Gastroesophageal sphincter (tissue), 4 donors: ENCODE data around the gene STXBP6. TPM values are rescaled to one million over a fixed set of nuclear protein-coding genes. Genes with fewer than 3 reads are reported as not detected.

ENCODE experiments used
- ATAC-seq: fragments of 150-250 bp; one replicate; pipeline ENCODE4 v1.9.1; 2016; ENCODE audit warnings: mild to moderate bottlenecking, moderate library complexity
- H3K27ac ChIP-seq, 4 donors: fragments of 200-600 bp; sonication (generic) in 3 of 4; 1 replicate in 3 of 4; 2 replicates in 1 of 4; pipeline ENCODE4 v1.5.1; 2016 to 2019
- H3K27me3 ChIP-seq: fragments of 200-600 bp; sonication (generic); one replicate; pipeline ENCODE4 v1.5.1; 2019
- H3K36me3 ChIP-seq, 2 donors: fragments of 200-600 bp; sonication (generic); one replicate each; pipeline ENCODE4 v1.5.1; 2019; ENCODE audit warnings: control low read depth in 1 of 2
- H3K4me1 ChIP-seq, 3 donors: fragments of 200-600 bp; sonication (generic); 1 replicate in 2 of 3; 2 replicates in 1 of 3; pipeline ENCODE4 v1.5.1; 2016 to 2019; ENCODE audit warnings: control low read depth in 2 of 3
- H3K4me3 ChIP-seq, 2 donors: fragments of 200-600 bp; sonication (generic); one replicate each; pipeline ENCODE4 v1.5.1; 2019; ENCODE audit warnings: mild to moderate bottlenecking in 1 of 2, moderate library complexity in 1 of 2
- H3K9me3 ChIP-seq, 3 donors: fragments of 200-600 bp; sonication (generic); one replicate each; pipeline ENCODE4 v1.5.1; 2017 to 2019; ENCODE audit warnings: control low read depth in 2 of 3
- CTCF ChIP-seq, 4 experiments: fragments of 200-600 bp in 2 of 4; fragments of 450-650 bp in 2 of 4; sonication (generic) in 1 of 4; IDR thresholded peaks; one replicate each; pipeline ENCODE4 v1.5.1; 2017 to 2019; ENCODE audit warnings: antibody characterized with exemption in 4 of 4, mild to moderate bottlenecking in 2 of 4, moderate library complexity in 2 of 4
- EP300 ChIP-seq: sonication (generic); formaldehyde crosslinking; IDR thresholded peaks from one replicate; pipeline ENCODE4 v1.6.1; 2017; ENCODE audit warnings: antibody characterized with exemption, mild to moderate bottlenecking
- POLR2A ChIP-seq, 2 donors: fragments of 450-650 bp; IDR thresholded peaks; one replicate each; pipeline ENCODE4 v1.6.1; 2017; ENCODE audit warnings: antibody characterized with exemption in 2 of 2, mild to moderate bottlenecking in 2 of 2, moderate library complexity in 1 of 2
- POLR2AphosphoS5 ChIP-seq: sonication (generic); formaldehyde crosslinking; IDR thresholded peaks from one replicate; pipeline ENCODE4 v1.6.1; 2017; ENCODE audit warnings: antibody characterized with exemption
- WGBS, 2 donors: methylation state at CpG; one replicate each; pipeline ENCODE4 v1.1.5; 2018; ENCODE audit warnings: low coverage in 1 of 2; 5-methylcytosine and 5-hydroxymethylcytosine counted together
- total RNA-seq, 4 donors: library from RNA; depleted of rRNA; stranded (reverse); fragments of >200 nt; gene quantifications; one replicate each; pipeline ENCODE4 v1.1.0, GENCODE V29; 2016

The STXBP6 gene
- total RNA-seq, 4 donors from 2014 or later, result 29.3 to 55.7 (median 44.0) TPM

GRCh38 chr14:25042362-25043299 lies 7.3 kb downstream of the STXBP6 start:
- Histone ChIP-seq H3K4me1 (peaks cover under 1 to 54% (median 13%) of the 10 kb centered on the region in 3 donors), H3K4me3 (peak overlapping the region in 1 of 2 donors; percentile 6), H3K36me3 (no peaks in the 10 kb centered on the region), H3K9me3 (no peaks in the 10 kb centered on the region), H3K27me3 (no peaks in the 10 kb centered on the region), H3K27ac (no peak overlapping the region)
- WGBS, 2 donors, result 73 to 78% methylated on average over 9 to 13 of the region's 14 CpGs
- ATAC-seq, result no peak
- TF ChIP-seq CTCF (IDR thresholded peaks at IDR 0.05), result peak; percentile 15 to 59 (median 52)
- TF ChIP-seq EP300, result no peak
- no peak for TF ChIP-seq POLR2AphosphoS5
- no peak for TF ChIP-seq POLR2A (IDR thresholded peaks at IDR 0.05)

- ATAC-seq, result no peak
- WGBS, 2 donors, result 6 to 66% methylated on average over 2 of the region's 2 CpGs
- Histone ChIP-seq H3K4me1 (peaks cover 5 to 54% (median 19%) of the 10 kb centered on the region in 3 donors), H3K4me3 (no peak overlapping the region), H3K27ac (no peak overlapping the region), H3K9me3 (no peaks in the 10 kb centered on the region), H3K36me3 (no peaks in the 10 kb centered on the region), H3K27me3 (no peaks in the 10 kb centered on the region)
- no peak for TF ChIP-seq EP300
- no peak for TF ChIP-seq POLR2A (IDR thresholded peaks at IDR 0.05)
- no peak for TF ChIP-seq POLR2AphosphoS5
- TF ChIP-seq CTCF (IDR thresholded peaks at IDR 0.05), result no peak
These were observed 8.0 kb downstream of the STXBP6 start for GRCh38 chr14:25041898-25042297.

GRCh38 chr14:25041484-25041883 lies 8.5 kb downstream of the STXBP6 start:
- TF ChIP-seq EP300, result no peak
- no peak for TF ChIP-seq POLR2AphosphoS5
- no peak for TF ChIP-seq POLR2A (IDR thresholded peaks at IDR 0.05)
- no peak for TF ChIP-seq CTCF (IDR thresholded peaks at IDR 0.05)
- no peak for ATAC-seq
- Histone ChIP-seq H3K36me3 (no peaks in the 10 kb centered on the region), H3K4me1 (peaks cover 5 to 52% (median 18%) of the 10 kb centered on the region in 3 donors), H3K9me3 (no peaks in the 10 kb centered on the region), H3K27me3 (no peaks in the 10 kb centered on the region), H3K27ac (no peak overlapping the region), H3K4me3 (no peak overlapping the region)
- 100% methylated on average over 1 to 3 of the region's 4 CpGs for WGBS, 2 donors

- TF ChIP-seq EP300 (no peak), POLR2A (IDR thresholded peaks at IDR 0.05) (no peak), CTCF (IDR thresholded peaks at IDR 0.05) (no peak), POLR2AphosphoS5 (no peak)
- Histone ChIP-seq H3K27me3 (no peaks in the 10 kb centered on the region), H3K4me1 (peaks cover 5 to 43% (median 17%) of the 10 kb centered on the region in 3 donors), H3K9me3 (no peaks in the 10 kb centered on the region), H3K4me3 (no peak overlapping the region), H3K27ac (no peak overlapping the region), H3K36me3 (no peaks in the 10 kb centered on the region)
- WGBS, 2 donors, result 80% methylated on average over 2 of the region's 5 CpGs; no CpG with 5 or more reads in 1 of the 2 donors
- ATAC-seq, result no peak
These were observed 10.0 kb downstream of the STXBP6 start for GRCh38 chr14:25039933-25040332.
